Subcutaneous adipose tissue (tissue), 4 donors: ENCODE results near the gene HLCS. TPM values are rescaled to one million over a fixed set of nuclear protein-coding genes. Genes with fewer than 3 reads are reported as not detected.

Experiments
- CTCF ChIP-seq: fragments of 450-650 bp; IDR thresholded peaks from one replicate; pipeline ENCODE4 v1.5.1; 2016; ENCODE audit warnings: low read depth, mild to moderate bottlenecking, control low read depth, antibody characterized with exemption, moderate library complexity
- total RNA-seq, 4 donors: library from RNA; depleted of rRNA; stranded (reverse); fragments of >200 nt; gene quantifications; one replicate each; pipeline ENCODE4 v1.1.0, GENCODE V29; 2016

HLCS gene
- total RNA-seq, 4 donors from 2014 or later: 14.6 to 30.3 (median 23.7) TPM

GRCh38 chr21:36733857-36734256 lies 232.6 kb downstream of the HLCS start:
- TF ChIP-seq CTCF: no peak

- no peak for TF ChIP-seq CTCF
Measured at GRCh38 chr21:36732761-36733160, 233.7 kb downstream of the HLCS start.

GRCh38 chr21:36732217-36732616 lies 234.3 kb downstream of the HLCS start:
- TF ChIP-seq CTCF: no peak

GRCh38 chr21:36730291-36731281 lies 235.9 kb downstream of the HLCS start:
- TF ChIP-seq CTCF: no peak

GRCh38 chr21:36729310-36729970 lies 237.0 kb downstream of the HLCS start:
- TF ChIP-seq CTCF: no peak

- TF ChIP-seq CTCF: no peak
Measured at GRCh38 chr21:36728371-36729111, 237.9 kb downstream of the HLCS start.
